Gastroesophageal sphincter (tissue), 3 donors: ENCODE data around the gene GINS2.

ENCODE experiments used
- CTCF ChIP-seq, 4 experiments: fragments of 200-600 bp in 2 of 4; fragments of 450-650 bp in 2 of 4; sonication (generic) in 1 of 4; IDR thresholded peaks; one replicate each; pipeline ENCODE4 v1.5.1; 2017 to 2019; ENCODE audit warnings: antibody characterized with exemption in 4 of 4, mild to moderate bottlenecking in 2 of 4, moderate library complexity in 2 of 4
- POLR2A ChIP-seq, 2 donors: fragments of 450-650 bp; IDR thresholded peaks; one replicate each; pipeline ENCODE4 v1.6.1; 2017; ENCODE audit warnings: antibody characterized with exemption in 2 of 2, mild to moderate bottlenecking in 2 of 2, moderate library complexity in 1 of 2
- POLR2AphosphoS5 ChIP-seq: sonication (generic); formaldehyde crosslinking; IDR thresholded peaks from one replicate; pipeline ENCODE4 v1.6.1; 2017; ENCODE audit warnings: antibody characterized with exemption

GRCh38 chr16:85657267-85657650, 31.5 kb downstream of the GINS2 start:
- no peak for TF ChIP-seq CTCF (IDR thresholded peaks at IDR 0.05)
- TF ChIP-seq POLR2A (IDR thresholded peaks at IDR 0.05): no peak
- no peak for TF ChIP-seq POLR2AphosphoS5
